ENCODE data around the gene GALM. TPM values are rescaled to one million over a fixed set of nuclear protein-coding genes. Genes with fewer than 3 reads are reported as not detected.
"Not testable (repeated sequence)": the region's sequence is repeated elsewhere in the genome, so short reads cannot be mapped to it uniquely, and the experiment has no call there.

The GALM gene
- polyA plus RNA-seq, 1 donor, result 11.8 TPM

GRCh38 chr2:38709567-38710194 is 43.8 kb downstream of the GALM start:
- no peak for DNase-seq (ENCODE audit: low read depth)

GRCh38 chr2:38711558-38711957 is 45.6 kb downstream of the GALM start:
- DNase-seq (ENCODE audit: low read depth), result no peak

- no peak for DNase-seq (ENCODE audit: low read depth)
Observed at GRCh38 chr2:38712413-38712812, 46.5 kb downstream of the GALM start.

GRCh38 chr2:38712871-38713270 is 47.0 kb downstream of the GALM start:
- DNase-seq (ENCODE audit: low read depth), result no peak

- DNase-seq (ENCODE audit: low read depth), result no peak
Observed at GRCh38 chr2:38713338-38713737, 47.4 kb downstream of the GALM start.

- DNase-seq (ENCODE audit: low read depth), result not testable (repeated sequence)
Observed at GRCh38 chr2:38714941-38715340, 49.0 kb downstream of the GALM start.

- DNase-seq (ENCODE audit: low read depth), result no peak
Observed at GRCh38 chr2:38716185-38716584, 50.3 kb downstream of the GALM start.

GRCh38 chr2:38718601-38719000 is 52.7 kb downstream of the GALM start:
- DNase-seq (ENCODE audit: low read depth), result no peak

- DNase-seq (ENCODE audit: low read depth), result no peak
Observed at GRCh38 chr2:38719706-38720105, 53.8 kb downstream of the GALM start.

- no peak for DNase-seq (ENCODE audit: low read depth)
Observed at GRCh38 chr2:38720613-38721241, 54.8 kb downstream of the GALM start.

GRCh38 chr2:38722271-38723061 is 56.6 kb downstream of the GALM start:
- DNase-seq (ENCODE audit: low read depth), result no peak

GRCh38 chr2:38723173-38723572 is 57.3 kb downstream of the GALM start:
- no peak for DNase-seq (ENCODE audit: low read depth)

- DNase-seq (ENCODE audit: low read depth), result no peak
Observed at GRCh38 chr2:38727661-38728060, 61.7 kb downstream of the GALM start.

- no peak for DNase-seq (ENCODE audit: low read depth)
Observed at GRCh38 chr2:38728694-38729093, 62.8 kb downstream of the GALM start.

- DNase-seq (ENCODE audit: low read depth), result no peak
Observed at GRCh38 chr2:38731090-38731489, 65.2 kb downstream of the GALM start.

GRCh38 chr2:38731684-38732221 is 65.8 kb downstream of the GALM start:
- no peak for DNase-seq (ENCODE audit: low read depth)

- DNase-seq (ENCODE audit: low read depth), result no peak
Observed at GRCh38 chr2:38733300-38733971, 67.5 kb downstream of the GALM start.

- no peak for DNase-seq (ENCODE audit: low read depth)
Observed at GRCh38 chr2:38734299-38735058, 68.6 kb downstream of the GALM start.

- no peak for DNase-seq (ENCODE audit: low read depth)
Observed at GRCh38 chr2:38735999-38736320, 70.0 kb downstream of the GALM start.

- not testable (repeated sequence) for DNase-seq (ENCODE audit: low read depth)
Observed at GRCh38 chr2:38737000-38737698, 71.2 kb downstream of the GALM start.

GRCh38 chr2:38737925-38738324 is 72.0 kb downstream of the GALM start:
- no peak for DNase-seq (ENCODE audit: low read depth)

Data from forelimb muscle (tissue), 1 donor.